IPS-18c (cell line): ENCODE data around the gene NFASC.

Experiments
- H3K4me3 ChIP-seq: 2 replicates; pipeline ENCODE4 v1.7.0; 2013; ENCODE audit warnings: low read depth, mild to moderate bottlenecking, low read length, moderate library complexity; ENCODE audit not compliant: insufficient read depth
- H3K9me3 ChIP-seq: one replicate; pipeline ENCODE4 v1.6.1; 2013; ENCODE audit warnings: mild to moderate bottlenecking, low read length, moderate library complexity; ENCODE audit not compliant: control insufficient read depth, insufficient read depth

NFASC gene

DNA sequence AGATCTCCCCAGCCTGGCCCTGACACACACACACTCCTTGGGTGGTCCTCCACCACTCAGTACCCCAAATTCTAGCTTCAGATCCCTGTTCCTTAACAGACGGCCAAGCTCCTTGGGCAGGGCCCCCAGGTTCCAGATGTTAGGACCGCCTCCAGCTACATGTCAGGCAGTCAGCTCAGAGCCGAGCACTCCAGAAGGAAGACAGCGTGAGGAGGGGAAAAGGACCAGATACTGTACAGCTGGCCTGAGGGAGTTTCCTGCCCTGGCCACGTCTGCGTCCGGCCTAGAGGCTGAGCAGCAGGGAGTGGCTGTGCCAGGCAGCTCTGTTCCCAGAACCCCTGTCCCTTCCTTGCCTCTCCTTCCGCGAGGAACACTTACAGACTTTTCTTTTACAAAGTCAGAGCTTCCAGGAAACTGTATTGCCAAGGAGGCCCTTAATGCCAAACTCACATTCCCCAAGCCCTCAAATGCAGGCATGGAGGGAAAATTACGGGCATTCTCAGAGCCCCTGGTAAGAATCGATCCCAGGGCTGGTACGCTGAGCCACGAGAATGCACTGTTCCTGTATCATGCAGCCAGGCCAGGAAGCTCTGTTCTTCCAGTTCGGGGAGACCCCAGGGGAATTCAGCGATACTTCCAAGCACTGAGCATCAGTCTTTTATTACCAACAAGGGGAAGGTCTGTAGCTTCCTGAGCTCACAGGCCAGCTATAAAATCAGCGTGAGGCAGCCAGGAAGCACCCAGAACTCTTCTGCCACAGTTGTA, 127.1 kb downstream of the NFASC start:
- H3K4me3 ChIP-seq, result no peak overlapping the region
- no peaks in the 10 kb centered on the region for H3K9me3 ChIP-seq

DNA sequence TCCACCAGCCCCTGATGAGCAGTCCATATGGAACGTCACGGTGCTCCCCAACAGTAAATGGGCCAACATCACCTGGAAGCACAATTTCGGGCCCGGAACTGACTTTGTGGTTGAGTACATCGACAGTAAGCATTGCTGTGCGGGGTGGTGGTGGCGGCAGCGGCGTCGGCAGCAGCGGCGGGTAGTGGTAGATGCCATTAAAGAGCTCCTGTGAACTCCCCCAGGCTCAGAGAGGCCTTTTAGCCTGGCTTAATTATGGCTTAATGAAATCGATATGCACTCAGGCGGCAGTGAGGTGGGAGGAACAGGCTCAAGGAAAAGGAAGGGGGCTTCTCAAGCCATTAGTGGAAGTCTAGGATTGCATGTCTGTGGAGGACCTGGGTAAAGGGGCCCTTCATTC, 130.5 kb downstream of the NFASC start:
- Histone ChIP-seq H3K4me3 (no peak overlapping the region), H3K9me3 (no peaks in the 10 kb centered on the region)

DNA sequence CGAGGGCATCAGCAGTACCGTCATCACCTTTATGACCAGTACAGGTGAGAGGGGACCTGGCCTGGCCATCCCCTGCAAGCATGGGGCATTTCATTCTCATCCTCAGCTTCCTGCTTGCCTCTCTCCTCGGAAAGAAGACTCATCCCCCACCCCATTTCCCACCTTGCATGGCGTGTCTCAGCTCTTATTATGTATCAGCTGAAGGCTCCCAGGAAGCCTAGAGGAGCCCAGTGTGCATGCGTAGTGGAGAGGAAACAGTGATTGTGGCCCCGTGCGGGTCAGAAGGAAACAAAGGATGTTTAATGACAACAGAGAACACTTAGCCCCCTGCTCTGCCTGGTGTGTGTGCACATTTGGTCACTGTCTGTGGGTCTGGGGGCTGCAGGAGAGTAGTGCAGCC, 132.0 kb downstream of the NFASC start:
- Histone ChIP-seq H3K4me3 (no peak overlapping the region), H3K9me3 (no peaks in the 10 kb centered on the region)

DNA sequence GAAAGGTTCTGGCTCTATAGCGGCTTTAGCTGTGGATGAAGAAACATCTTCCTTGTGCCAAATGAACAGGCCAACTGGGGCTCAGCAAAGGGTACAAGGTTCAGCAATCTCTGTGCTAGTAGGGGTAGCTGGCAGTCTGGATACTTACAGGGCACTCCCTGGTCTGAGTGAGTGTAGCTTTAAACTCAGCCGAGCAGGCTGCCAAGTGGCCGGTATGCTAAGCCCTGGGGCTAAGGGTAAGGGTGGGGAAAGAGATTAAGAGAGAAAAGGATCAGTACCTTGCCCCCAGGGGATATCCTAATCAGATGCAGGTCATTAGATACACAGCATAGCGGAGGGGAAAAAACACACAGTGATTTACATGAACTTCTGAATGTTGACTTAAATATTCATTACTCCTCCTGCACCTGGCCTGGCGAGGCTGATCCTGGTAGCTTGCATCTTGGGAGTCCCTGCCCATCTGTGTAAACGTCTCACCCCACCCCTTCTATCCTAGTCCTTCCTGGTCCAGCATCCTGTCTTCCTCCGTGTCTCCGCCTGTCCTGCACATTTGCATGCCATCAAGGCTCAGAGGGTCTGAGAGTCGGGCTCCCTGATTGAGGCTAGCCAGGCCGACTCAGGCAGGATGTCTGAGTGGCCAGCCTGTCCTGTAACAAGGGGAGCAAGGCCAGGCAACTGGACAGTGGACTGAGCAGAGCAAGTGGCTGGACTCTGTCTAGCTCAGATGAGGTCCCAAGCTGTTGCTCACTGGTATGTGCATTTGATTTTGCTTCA, 132.9 kb downstream of the NFASC start:
- Histone ChIP-seq H3K9me3 (no peaks in the 10 kb centered on the region), H3K4me3 (no peak overlapping the region)

DNA sequence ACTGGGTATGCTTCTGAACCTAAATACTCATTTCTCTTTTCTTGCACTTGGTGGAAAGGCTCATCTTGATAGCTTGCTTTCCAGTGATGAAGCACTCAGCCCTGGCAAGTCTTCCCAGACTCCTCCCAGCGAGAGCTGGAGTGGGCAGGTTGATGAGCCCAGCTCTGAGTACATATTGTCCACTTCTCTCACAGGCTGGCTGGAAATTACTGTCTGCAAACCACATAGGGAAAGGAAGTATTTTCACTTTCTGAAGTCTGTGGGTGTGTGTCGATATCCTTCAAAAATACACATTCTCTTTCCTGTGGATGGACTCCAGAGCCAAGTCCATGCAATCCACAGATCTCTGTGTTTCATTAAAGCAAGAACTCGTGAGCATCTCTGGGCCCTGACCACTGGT, 133.7 kb downstream of the NFASC start:
- H3K9me3 ChIP-seq, result no peaks in the 10 kb centered on the region
- no peak overlapping the region for H3K4me3 ChIP-seq

DNA sequence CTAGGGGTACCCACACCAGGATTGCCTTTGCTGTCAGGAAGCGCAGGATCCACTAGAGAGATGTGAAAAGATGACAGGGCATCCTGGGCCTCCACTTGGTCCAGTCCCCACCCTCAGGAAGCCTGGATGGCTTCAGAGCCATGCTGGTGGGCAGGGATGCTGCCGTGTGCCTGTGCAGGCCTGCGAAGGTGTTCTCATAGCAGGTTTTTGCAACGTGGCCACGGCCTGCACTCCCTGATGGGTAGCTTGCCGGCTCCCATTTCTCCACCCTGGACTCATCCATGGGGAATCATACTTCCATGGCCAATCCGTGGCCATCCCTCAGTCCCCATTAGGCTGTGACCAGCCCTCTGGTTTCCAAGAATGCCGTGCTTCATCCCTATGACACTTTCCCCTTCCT, 138.2 kb downstream of the NFASC start:
- no peak overlapping the region for H3K4me3 ChIP-seq
- H3K9me3 ChIP-seq, result no peaks in the 10 kb centered on the region

DNA sequence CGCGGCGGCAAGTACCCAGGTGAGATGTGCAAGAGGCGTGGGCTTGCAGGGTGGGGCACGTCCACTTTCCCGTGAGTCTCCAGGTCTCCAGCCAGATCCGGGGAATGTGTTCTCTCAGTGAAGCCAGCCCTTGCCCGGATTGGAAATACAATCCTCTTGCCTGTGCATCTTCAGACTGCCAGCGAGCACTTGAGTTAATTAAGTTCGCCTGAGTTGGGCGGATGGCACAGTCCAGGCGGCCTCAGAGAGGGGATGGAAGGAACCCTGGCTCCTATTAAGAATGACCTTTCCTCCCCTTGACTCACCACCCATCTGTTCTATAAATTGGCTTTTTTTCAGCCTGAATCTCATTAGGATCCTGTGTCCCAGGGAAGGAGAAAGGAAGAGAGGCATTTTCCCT, 139.0 kb downstream of the NFASC start:
- Histone ChIP-seq H3K4me3 (no peak overlapping the region), H3K9me3 (no peaks in the 10 kb centered on the region)

DNA sequence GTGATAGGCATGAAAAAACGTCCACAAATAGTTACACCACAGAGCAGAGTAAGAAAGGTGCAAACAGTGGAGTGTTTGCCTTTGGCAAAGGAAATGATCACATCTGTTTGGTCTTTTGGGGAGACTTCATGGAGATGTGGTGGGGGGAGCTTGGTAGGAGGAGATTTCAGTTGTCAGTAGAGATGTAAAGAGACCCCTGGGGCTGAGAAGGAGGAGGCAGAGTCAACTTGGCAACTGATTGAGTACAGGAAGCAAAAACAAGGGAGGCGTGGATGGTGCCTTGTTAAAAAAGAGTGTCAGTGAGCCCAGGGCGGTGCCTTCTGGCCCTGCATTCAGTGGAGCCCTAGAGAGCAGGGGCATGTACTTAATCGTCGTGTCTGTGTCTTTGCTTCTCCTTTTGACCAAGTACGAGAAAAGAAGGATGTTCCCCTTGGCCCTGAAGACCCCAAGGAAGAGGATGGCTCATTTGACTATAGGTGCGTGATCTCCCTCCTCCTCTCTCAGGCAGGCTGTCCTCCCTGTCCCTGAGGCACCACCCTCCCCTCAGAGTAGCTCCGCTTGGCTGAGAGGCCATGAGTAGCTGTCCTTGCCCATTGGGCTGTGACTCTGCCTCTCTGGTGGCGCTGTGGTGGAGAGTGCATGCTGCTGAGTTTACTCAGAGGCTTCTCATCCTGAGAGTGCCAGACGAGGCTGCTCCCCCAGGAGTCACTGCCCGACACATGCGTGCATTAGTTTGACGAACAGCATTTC, 141.9 kb downstream of the NFASC start:
- Histone ChIP-seq H3K4me3 (no peak overlapping the region), H3K9me3 (no peaks in the 10 kb centered on the region)

DNA sequence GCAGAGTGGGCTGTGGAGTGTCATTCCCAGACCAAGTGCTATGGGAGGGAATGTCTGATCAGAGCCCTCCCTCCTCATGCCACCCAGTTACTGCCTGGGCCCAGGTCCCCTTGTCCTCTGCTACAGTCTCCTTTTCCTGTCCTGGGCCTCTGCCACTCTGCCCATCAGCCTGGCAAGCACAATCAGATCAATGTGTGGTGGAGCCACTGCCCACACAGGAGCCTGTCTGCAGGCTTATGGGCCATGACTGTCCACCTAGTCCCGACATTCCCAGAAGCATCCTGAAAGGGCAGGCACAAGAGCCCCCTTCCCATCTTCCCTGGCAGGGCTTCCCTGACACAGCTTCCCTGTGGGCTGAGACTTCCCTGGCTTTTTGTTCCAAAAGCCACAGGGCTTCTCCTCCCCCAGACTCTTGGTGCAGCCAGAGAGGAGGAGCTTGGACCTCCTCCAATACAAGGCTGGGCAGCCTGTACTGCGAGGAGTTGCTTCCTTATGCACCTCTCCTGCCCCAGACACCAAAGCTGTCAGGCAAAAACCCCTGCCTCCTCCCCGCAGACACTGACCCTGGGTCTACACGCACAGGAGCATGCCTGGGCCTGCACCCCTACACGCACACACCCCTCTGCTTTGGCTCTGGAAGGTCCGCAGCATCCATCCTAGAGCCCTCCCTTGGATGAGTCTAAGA, 143.2 kb downstream of the NFASC start:
- no peak overlapping the region for H3K4me3 ChIP-seq
- H3K9me3 ChIP-seq, result peaks cover 3% of the 10 kb centered on the region

DNA sequence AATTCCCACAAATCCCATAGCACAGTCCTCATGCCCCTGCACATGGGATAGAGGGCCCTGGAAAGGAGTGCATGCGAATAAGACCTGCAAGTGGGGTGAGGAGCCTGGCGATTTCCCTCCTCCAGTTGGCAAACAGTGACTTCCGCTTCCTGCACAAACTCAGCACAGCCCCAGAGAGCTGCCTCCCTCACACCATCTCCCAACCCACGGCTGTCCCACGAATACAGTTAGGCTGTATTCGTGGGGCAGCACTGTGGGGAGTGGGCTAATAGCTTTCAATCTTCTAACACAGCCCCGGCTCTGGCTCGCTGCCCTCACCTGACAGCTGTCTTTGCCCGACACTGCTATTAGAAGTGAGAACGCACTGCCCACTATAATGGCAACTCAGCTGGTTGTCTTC, 144.1 kb downstream of the NFASC start:
- Histone ChIP-seq H3K9me3 (peaks cover 3% of the 10 kb centered on the region), H3K4me3 (no peak overlapping the region)

DNA sequence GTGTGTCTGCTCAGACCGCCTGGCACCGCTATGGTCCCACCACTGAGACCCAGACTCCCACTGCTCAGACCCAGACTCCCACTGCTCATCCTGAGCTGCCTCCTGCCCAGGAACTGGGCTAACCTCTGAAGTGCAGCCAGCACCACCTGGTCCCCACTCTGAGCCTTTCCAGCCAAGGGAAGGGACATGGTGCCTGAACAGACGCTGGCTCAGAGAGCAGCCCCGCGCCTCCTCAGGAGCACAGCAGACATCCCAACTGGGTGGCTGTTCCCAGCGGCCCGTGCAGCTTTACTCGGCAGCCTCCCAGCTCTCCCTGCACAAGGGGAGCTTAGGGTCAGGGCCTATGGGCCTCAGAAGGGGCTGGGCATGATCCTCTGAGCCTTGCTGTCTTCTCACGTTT, 144.6 kb downstream of the NFASC start:
- Histone ChIP-seq H3K4me3 (no peak overlapping the region), H3K9me3 (peaks cover 3% of the 10 kb centered on the region)

DNA sequence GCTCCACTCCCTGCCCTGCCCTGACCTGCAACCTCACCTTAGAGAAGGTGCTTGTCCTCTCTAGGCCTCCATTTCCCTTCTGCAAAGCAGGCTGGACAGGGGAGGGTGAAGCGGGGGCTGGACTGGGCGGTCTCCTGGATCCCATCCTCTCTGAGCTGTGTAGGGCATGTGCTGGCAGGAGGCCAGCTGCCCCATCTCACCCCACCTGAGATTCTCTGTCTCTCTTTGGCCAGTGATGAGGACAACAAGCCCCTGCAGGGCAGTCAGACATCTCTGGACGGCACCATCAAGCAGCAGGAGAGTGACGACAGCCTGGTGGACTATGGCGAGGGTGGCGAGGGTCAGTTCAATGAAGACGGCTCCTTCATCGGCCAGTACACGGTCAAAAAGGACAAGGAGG, 145.4 kb downstream of the NFASC start:
- peaks cover 3% of the 10 kb centered on the region for H3K9me3 ChIP-seq
- H3K4me3 ChIP-seq, result no peak overlapping the region

DNA sequence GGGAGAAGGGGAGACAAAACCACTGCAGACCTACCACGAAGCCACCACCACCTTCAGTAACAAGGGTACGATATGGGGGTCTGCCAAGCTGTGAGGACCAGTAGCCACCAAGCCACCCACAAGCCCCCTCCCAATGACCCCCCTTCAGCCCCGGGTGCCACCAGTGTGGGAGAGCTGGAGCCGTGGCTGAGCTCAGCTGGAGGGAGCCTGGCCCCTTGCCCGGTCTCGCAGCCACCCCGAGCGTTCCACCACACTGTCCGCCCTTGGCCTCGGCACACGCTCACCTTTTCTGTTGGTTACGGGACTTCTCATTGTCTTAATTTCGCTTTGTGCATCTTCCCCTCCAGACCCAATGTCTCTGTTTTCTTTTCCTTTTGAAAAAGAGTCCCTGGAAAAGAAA, 145.9 kb downstream of the NFASC start:
- peaks cover 3% of the 10 kb centered on the region for H3K9me3 ChIP-seq
- no peak overlapping the region for H3K4me3 ChIP-seq

DNA sequence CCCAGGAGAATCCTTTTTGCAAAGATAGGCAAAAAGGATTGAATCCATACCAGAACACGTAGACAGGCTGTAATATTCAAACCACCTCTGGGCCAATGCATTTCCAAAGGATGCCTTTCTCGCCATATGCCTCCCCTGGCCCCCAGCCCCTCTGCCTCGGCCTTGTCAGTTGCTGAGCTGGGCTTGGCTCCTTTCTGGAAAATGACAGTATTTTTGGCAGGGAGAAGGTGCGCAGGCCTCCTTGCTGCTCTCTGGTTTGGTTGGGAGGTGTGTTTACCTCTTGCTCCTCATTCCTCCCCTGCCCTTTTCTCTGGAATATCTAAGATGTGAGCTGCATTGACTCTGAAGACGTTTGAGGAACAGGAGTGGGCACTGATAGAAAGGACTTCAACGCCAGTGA, 146.3 kb downstream of the NFASC start:
- Histone ChIP-seq H3K9me3 (peaks cover 3% of the 10 kb centered on the region), H3K4me3 (no peak overlapping the region)

DNA sequence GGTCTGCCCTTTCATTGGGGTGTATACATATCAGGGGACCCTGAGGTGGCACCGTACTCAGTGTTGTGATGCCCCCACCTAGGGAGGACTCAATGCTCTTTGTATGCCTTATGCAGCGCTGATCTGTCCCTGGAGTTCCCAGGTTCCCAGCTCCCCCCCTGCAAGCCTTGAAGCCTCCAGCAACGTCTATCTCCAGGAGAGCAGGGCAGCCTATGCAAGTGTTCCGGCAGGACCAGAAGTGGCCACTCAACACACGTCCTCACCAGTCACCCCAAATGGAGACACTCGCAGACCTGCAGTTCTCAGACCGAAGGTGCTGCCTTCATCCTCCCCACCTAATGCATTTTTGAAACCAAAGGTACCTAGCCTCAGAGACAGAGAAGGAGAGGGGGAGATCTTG, 147.1 kb downstream of the NFASC start:
- Histone ChIP-seq H3K4me3 (no peak overlapping the region), H3K9me3 (peaks cover 3% of the 10 kb centered on the region)

DNA sequence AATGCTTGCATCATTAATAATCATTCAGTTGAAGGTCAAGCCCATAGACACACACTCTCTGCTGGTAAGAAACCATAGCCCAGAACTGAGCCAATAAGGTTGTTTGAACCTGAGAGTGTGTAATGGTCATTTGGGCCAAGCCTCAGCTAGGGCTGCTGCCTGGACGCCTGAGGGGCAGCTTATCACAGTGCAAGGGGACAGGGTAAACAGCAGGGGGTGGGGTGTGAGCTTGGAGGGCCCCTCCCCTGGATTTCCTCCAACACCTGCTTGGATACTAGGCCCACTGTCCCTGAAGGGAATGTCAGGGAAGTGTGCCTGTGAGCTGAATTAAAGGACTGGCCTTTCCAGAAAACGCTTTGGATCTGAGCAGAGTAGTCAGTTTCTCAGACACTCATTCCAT, 147.7 kb downstream of the NFASC start:
- H3K9me3 ChIP-seq, result peaks cover 3% of the 10 kb centered on the region

DNA sequence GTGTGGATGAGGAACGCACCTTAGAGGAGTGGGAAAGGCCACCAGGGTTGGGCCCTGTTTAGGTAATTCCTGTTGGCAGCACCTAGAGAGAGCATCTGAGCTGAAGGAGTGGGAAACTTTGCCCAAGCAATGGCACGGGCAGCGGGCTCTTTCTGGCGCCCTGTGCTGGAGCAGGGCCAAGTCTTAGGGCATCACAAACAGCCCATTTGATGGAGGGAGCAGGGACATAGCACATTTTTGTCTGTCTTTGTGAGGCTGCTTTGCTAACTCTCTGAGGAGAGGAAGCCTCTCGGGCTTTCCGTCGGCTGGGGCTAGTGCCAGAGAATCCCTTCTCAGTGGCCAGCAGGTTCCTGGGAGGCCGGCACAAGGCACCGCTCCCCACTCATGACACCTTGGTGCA, 149.8 kb downstream of the NFASC start:
- H3K9me3 ChIP-seq, result peaks cover 3% of the 10 kb centered on the region
- H3K4me3 ChIP-seq, result no peak overlapping the region

More for the DNA sequence above, 147.7 kb downstream of the NFASC start:
- H3K4me3 ChIP-seq, result no peak overlapping the region
